ENCODE results near the gene HAGHL.

HAGHL gene

DNA sequence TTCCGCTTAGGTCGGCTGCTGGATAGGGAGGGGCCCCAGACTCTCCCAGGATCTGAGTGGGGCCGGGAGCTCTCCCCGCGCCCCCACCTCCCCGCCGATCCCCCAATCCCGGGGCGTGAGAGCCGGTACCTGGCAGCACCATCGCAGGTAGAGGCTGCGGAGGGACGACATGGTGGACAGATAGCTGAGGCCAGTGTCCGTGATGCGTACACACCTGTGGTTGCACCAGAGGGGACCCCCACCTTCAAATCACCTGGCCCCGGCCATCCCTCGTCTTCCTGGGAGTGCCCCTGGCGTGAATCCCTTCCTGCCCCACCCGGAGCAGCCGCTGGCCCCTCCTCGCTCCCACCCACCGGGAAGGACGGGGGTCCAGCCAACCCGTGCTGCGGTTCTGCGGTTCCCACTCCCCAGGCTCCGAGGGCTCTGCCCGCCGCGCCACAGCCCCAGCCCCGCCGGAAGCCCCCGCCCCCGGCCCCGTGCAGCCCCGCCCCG lies 32.0 kb upstream of the HAGHL start:
- Histone ChIP-seq H3K4me3 (ENCODE audit: low read depth, low read length, poor library complexity, severe bottlenecking) (peak overlapping the region; percentile 70), H3K9me3 (ENCODE audit: low read length) (no peaks in the 10 kb centered on the region), H3K36me3 (ENCODE audit: insufficient read depth, low read length) (no peaks in the 10 kb centered on the region), H3K9me2 (ENCODE audit: low read depth, low read length) (no peaks in the 10 kb centered on the region), H3F3A (ENCODE audit: insufficient read depth, low read length) (no peaks in the 10 kb centered on the region), H2AFZ (ENCODE audit: low read length) (no peak overlapping the region), H3K27ac (ENCODE audit: low read depth, low read length, poor library complexity, severe bottlenecking) (no peak overlapping the region), H3K4me2 (ENCODE audit: low read length) (peak overlapping the region; percentile 94), H3K27me3 (ENCODE audit: insufficient read depth, low read length) (no peaks in the 10 kb centered on the region; the same call in 1 of the 2 replicates), H3K79me2 (ENCODE audit: insufficient read depth, low read length) (no peaks in the 10 kb centered on the region), H4K20me1 (ENCODE audit: insufficient read depth, low read length) (no peaks in the 10 kb centered on the region), H3K4me1 (ENCODE audit: insufficient read depth, low read length, severe bottlenecking) (peaks cover 26% of the 10 kb centered on the region), H3K9ac (ENCODE audit: low read length) (peak overlapping the region; percentile 67)
- TF ChIP-seq, protein P1, sequence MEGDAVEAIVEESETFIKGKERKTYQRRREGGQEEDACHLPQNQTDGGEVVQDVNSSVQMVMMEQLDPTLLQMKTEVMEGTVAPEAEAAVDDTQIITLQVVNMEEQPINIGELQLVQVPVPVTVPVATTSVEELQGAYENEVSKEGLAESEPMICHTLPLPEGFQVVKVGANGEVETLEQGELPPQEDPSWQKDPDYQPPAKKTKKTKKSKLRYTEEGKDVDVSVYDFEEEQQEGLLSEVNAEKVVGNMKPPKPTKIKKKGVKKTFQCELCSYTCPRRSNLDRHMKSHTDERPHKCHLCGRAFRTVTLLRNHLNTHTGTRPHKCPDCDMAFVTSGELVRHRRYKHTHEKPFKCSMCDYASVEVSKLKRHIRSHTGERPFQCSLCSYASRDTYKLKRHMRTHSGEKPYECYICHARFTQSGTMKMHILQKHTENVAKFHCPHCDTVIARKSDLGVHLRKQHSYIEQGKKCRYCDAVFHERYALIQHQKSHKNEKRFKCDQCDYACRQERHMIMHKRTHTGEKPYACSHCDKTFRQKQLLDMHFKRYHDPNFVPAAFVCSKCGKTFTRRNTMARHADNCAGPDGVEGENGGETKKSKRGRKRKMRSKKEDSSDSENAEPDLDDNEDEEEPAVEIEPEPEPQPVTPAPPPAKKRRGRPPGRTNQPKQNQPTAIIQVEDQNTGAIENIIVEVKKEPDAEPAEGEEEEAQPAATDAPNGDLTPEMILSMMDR (IDR thresholded peaks at IDR 0.05; ENCODE audit: low read length) = no peak
- no peak for TF ChIP-seq EZH2 (IDR thresholded peaks at IDR 0.05; ENCODE audit: borderline replicate concordance, low read length)

DNA sequence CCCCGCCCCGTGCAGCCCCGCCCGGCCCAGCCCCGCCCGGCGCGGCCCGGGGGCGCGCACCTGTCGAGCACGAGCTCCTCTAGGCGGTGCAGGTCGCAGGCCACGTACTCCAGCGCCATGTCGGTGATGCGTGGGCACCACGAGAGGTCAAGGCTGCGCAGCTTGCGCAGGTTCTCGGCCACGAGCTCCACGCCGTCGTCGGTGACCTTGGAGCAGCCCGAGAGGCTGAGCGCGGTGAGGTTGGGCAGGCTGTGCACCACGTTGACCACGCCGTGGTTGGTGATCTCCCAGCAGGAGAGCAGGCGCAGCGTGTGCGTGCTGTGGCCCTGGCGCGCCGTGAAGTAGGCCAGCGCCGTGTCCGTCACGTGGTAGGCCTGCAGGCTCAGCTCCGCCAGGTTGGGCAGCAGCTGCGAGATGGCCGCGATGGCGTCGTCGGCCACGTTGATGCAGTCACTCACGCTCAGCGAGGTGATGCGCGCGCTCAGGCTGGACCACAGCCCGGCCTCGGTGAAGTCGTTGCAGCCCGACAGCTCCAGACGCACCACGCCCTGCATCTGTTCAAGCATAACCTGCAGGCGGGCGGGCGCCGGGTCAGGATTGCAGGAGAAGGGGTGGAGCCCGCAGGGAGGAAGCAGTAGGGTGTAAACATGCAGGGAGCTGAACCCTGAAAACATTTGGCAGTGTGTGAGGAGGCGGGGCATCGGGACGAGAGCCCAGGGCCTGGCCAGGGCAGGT lies 31.4 kb upstream of the HAGHL start:
- H3F3A ChIP-seq (ENCODE audit: insufficient read depth, low read length) = no peaks in the 10 kb centered on the region
- H3K9me3 ChIP-seq (ENCODE audit: low read length) = no peaks in the 10 kb centered on the region
- TF ChIP-seq EZH2 (IDR thresholded peaks at IDR 0.05; ENCODE audit: borderline replicate concordance, low read length) = no peak
- TF ChIP-seq, protein P1 (IDR thresholded peaks at IDR 0.05; ENCODE audit: low read length) = no peak
- H2AFZ ChIP-seq (ENCODE audit: low read length) = no peak overlapping the region
- H4K20me1 ChIP-seq (ENCODE audit: insufficient read depth, low read length) = no peaks in the 10 kb centered on the region
- no peaks in the 10 kb centered on the region for H3K9me2 ChIP-seq (ENCODE audit: low read depth, low read length)
- peaks cover 23% of the 10 kb centered on the region for H3K4me1 ChIP-seq (ENCODE audit: insufficient read depth, low read length, severe bottlenecking)
- H3K9ac ChIP-seq (ENCODE audit: low read length) = peak overlapping the region; percentile 67; the same call in 1 of the 2 replicates
- H3K79me2 ChIP-seq (ENCODE audit: insufficient read depth, low read length) = no peaks in the 10 kb centered on the region
- peak overlapping the region; percentile 86 for H3K4me2 ChIP-seq (ENCODE audit: low read length)
- H3K4me3 ChIP-seq (ENCODE audit: low read depth, low read length, poor library complexity, severe bottlenecking) = peak overlapping the region; percentile 70
- H3K27ac ChIP-seq (ENCODE audit: low read depth, low read length, poor library complexity, severe bottlenecking) = no peak overlapping the region
- H3K27me3 ChIP-seq (ENCODE audit: insufficient read depth, low read length) = no peaks in the 10 kb centered on the region; the same call in 1 of the 2 replicates
- H3K36me3 ChIP-seq (ENCODE audit: insufficient read depth, low read length) = no peaks in the 10 kb centered on the region

DNA sequence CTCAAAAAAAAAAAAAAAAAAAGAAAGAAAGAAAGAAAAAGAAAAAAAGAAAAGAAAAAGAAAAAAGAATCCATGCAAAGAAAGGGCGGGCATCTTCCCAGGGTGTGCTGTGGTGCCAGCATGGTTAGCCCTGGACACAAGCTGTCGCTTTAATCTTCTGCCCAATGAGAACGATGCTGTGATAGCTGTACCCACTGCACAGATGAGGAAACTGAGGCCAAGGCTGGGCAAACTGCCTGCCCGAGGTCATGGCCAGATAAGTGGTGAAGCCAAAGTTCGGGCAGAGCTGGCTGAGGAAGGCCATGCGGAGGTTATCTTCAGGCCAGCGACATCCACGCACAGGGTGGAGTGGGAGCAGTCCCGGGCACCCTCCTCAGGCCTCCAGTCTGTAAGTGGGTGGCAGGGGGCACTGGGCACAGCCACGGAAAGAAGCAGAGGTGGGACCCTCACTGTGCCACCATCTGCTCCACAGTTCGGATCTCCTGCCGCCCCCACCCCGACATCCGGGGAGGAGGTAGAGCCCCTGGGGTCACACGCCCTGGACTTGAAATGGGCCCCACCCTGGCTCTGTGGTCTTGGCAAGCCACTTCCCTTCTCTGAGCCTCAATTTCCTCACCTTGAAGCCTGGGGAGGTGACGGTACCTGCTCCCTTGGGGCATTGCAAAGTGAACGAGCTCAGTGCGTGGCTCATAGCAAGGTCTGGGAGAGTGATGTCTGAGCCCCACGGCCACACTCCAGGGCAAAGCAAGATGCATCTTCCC lies 27.8 kb upstream of the HAGHL start:
- no peaks in the 10 kb centered on the region for H3K36me3 ChIP-seq (ENCODE audit: insufficient read depth, low read length)
- H3K9ac ChIP-seq (ENCODE audit: low read length) = no peak overlapping the region
- no peak overlapping the region for H3K4me2 ChIP-seq (ENCODE audit: low read length)
- H3F3A ChIP-seq (ENCODE audit: insufficient read depth, low read length) = no peaks in the 10 kb centered on the region
- no peak overlapping the region for H2AFZ ChIP-seq (ENCODE audit: low read length)
- TF ChIP-seq, protein P1 (IDR thresholded peaks at IDR 0.05; ENCODE audit: low read length) = no peak
- no peak for TF ChIP-seq EZH2 (IDR thresholded peaks at IDR 0.05; ENCODE audit: borderline replicate concordance, low read length)
- no peaks in the 10 kb centered on the region for H3K9me2 ChIP-seq (ENCODE audit: low read depth, low read length)
- no peaks in the 10 kb centered on the region for H3K79me2 ChIP-seq (ENCODE audit: insufficient read depth, low read length)
- peaks cover 17% of the 10 kb centered on the region for H3K4me1 ChIP-seq (ENCODE audit: insufficient read depth, low read length, severe bottlenecking)
- H3K27ac ChIP-seq (ENCODE audit: low read depth, low read length, poor library complexity, severe bottlenecking) = no peak overlapping the region
- no peak overlapping the region for H3K4me3 ChIP-seq (ENCODE audit: low read depth, low read length, poor library complexity, severe bottlenecking)
- no peaks in the 10 kb centered on the region for H4K20me1 ChIP-seq (ENCODE audit: insufficient read depth, low read length)
- no peaks in the 10 kb centered on the region for H3K27me3 ChIP-seq (ENCODE audit: insufficient read depth, low read length)
- no peaks in the 10 kb centered on the region for H3K9me3 ChIP-seq (ENCODE audit: low read length)

Measured in OCI-LY1 (cell line).